ENCODE measurements around the gene STYK1. TPM values are rescaled to one million over a fixed set of nuclear protein-coding genes. Genes with fewer than 3 reads are reported as not detected.
A peak's percentile ranks its signal among the peaks of the same experiment; 100 is the strongest.

STYK1 gene, protein sequence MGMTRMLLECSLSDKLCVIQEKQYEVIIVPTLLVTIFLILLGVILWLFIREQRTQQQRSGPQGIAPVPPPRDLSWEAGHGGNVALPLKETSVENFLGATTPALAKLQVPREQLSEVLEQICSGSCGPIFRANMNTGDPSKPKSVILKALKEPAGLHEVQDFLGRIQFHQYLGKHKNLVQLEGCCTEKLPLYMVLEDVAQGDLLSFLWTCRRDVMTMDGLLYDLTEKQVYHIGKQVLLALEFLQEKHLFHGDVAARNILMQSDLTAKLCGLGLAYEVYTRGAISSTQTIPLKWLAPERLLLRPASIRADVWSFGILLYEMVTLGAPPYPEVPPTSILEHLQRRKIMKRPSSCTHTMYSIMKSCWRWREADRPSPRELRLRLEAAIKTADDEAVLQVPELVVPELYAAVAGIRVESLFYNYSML
- total RNA-seq = 0.53 and 6.8 TPM in 2 replicates

DNA sequence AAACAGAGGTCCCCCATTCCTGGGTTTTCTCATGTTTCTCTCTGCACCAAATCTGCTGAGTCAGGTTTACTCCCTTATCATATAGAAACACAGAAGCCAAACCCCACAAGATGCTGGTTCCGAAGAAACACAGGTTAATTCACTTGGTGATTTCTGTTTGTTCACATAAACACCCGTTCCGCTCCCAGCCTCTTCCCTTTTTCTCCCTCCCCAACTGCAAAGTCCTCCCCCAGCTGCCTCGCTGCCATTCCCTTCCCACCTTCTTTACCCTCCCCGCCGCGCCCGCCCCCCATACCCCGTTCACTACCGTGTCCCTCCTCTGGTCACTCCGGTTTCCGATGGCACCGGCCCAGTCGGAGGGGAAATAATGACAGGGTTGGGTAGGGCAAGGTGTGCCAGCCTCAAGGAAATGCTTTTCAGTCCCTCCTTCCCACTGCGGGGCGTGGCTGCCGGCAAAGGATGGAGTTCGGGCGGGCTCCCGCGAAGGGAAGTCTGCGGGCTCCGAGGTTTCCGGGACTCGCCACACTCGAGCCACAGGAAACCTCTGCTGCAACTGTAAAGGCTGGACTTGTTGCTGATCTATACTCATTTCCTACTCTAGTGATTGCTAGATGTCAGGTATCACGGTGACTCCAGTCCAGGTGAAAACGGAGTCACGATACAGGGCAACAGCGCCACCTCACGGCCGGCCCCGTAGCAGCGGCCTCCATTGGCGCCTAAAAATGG lies at the start of gene STYK1:
Gene STYK1 (minus strand): TSS at position 394 of the 726 bp plus-strand sequence. CDS start 39,434 bp downstream, outside the sequence.
- Histone ChIP-seq H3K4me3 (ENCODE audit: low read depth, low read length) (peak within 1 kb of the TSS; percentile 52), H3K27me3 (ENCODE audit: control insufficient read depth, insufficient read depth, low read length) (no peaks in the 10 kb centered on the region), H3K36me3 (ENCODE audit: control insufficient read depth, insufficient read depth, low read length) (no peaks in the 10 kb centered on the region)
- FAIRE-seq = peak; percentile 97
- TF ChIP-seq, protein P1, sequence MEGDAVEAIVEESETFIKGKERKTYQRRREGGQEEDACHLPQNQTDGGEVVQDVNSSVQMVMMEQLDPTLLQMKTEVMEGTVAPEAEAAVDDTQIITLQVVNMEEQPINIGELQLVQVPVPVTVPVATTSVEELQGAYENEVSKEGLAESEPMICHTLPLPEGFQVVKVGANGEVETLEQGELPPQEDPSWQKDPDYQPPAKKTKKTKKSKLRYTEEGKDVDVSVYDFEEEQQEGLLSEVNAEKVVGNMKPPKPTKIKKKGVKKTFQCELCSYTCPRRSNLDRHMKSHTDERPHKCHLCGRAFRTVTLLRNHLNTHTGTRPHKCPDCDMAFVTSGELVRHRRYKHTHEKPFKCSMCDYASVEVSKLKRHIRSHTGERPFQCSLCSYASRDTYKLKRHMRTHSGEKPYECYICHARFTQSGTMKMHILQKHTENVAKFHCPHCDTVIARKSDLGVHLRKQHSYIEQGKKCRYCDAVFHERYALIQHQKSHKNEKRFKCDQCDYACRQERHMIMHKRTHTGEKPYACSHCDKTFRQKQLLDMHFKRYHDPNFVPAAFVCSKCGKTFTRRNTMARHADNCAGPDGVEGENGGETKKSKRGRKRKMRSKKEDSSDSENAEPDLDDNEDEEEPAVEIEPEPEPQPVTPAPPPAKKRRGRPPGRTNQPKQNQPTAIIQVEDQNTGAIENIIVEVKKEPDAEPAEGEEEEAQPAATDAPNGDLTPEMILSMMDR (IDR thresholded peaks at IDR 0.05; ENCODE audit: insufficient read depth, low read length, severe bottlenecking) = peak; percentile 91
- DNase-seq (ENCODE audit: low read depth) = peak; percentile 85

DNA sequence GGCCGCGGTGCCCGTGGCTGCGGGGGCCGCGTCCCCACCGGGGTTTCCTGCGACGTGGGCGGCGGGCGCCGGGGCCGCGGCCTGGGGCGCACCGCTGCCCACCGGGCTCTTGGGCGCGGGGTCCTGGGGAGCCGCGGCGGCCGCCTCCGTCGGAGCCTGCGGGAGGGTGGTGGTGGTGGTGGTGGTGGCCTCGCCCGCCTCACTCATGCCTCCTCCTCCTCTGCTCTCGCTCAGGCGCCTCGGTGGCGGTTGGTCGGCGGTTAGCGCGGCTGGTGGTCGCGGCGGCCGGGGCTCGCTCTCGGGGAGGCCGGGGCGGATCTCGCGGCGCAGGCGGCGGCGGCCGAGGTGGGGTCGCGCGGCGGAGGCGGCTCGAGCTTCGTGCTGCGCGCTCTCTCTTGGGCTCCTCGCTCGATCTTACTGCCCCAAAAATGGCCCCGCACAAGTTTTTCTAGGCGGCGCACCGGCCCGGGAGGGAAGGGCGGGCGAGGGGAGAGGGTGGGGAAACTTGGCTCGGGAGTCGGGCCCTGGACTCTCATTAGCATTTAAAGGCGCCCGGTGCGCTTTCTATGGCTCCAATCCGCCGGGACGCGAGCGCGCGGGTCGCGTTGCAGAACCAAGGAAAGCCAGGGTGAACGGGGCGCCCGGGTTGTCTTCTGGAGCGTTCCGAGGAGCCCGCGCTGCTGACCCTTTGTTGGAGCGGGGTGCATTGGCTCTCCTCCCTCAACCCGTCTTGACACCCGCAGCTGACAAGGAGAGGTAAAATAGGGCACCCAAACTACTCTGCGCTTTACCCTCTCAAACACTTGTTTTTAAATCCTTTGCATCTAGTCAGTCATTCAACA lies 49.3 kb upstream of the STYK1 start, which contains the start of gene YBX3:
Gene YBX3 (minus strand): TSS at position 419 of the 842 bp plus-strand sequence. CDS start 212 bp downstream, at position 207.
- H3K4me3 ChIP-seq (ENCODE audit: low read depth, low read length) = peak within 1 kb of the TSS; percentile 67
- no peaks in the 10 kb centered on the region for H3K27me3 ChIP-seq (ENCODE audit: control insufficient read depth, insufficient read depth, low read length)
- no peak for FAIRE-seq
- DNase-seq (ENCODE audit: low read depth) = peak; percentile 62
- peaks cover 2% of the 10 kb centered on the region for H3K36me3 ChIP-seq (ENCODE audit: control insufficient read depth, insufficient read depth, low read length)
- TF ChIP-seq, protein P1 (IDR thresholded peaks at IDR 0.05; ENCODE audit: insufficient read depth, low read length, severe bottlenecking) = no peak

DNA sequence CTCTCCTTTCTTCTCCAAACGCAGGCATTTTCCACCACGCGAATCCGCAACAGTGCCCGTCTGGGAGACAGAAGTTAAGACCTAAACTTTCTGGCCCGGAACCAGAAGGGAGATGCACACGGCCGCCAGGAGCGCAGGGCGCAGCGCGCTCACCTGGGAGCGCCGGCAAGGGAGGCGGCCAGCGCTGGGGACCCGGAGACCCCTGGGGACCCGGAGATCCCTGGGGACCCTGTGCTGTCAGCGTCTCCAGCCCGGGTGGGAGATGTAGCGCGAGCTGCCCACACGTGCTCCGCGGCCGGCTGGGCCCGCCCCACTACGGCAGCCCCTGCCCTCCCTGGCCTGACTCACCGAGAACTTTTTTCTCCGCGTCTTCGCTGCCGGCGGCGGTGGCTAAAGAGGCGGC lies 48.7 kb upstream of the STYK1 start:
- Histone ChIP-seq H3K4me3 (ENCODE audit: low read depth, low read length) (peak overlapping the region; percentile 67), H3K27me3 (ENCODE audit: control insufficient read depth, insufficient read depth, low read length) (no peaks in the 10 kb centered on the region), H3K36me3 (ENCODE audit: control insufficient read depth, insufficient read depth, low read length) (peaks cover 2% of the 10 kb centered on the region)
- DNase-seq (ENCODE audit: low read depth) = peak; percentile 45
- FAIRE-seq = no peak
- TF ChIP-seq, protein P1 (IDR thresholded peaks at IDR 0.05; ENCODE audit: insufficient read depth, low read length, severe bottlenecking) = peak; percentile 37

DNA sequence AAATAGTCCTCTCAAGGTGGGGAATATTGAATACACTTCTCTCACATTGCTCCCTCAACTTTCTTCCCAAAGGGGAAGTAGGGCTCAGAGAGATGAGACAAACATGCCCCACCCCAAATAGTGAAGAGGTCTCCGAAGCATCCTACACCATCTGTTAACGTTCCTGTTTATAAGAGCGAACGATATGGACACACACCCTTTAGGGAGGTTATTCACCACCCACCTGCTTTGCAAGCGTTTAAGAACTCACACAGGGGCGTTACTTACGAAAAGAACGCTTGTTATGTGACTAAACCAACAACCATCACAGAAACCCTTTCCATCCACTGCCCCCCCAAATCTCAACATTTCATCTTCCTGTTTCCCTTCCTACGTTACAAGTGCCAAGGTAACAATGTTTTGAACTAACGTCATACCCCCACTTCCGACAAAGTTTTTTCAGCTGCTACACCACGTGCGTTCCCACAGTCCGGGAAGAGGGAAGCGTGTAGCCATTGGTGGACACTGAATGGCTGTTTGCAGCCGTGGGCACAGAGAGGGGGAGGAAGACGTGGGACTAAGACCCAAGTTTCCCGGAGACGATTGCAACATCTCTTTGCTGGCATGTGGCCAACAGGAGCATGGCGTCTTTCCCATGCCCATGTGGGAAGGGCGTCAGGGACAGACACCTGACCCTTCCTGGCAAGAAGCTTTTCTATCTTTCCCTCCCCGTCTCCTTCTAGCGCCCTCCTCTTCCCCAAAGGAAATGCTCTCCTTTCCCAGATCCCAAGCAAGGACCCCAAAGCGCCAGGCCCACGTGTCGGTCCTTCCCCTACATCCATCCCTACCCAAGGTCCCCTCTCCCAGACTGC lies 48.0 kb upstream of the STYK1 start:
- TF ChIP-seq, protein P1 (IDR thresholded peaks at IDR 0.05; ENCODE audit: insufficient read depth, low read length, severe bottlenecking) = no peak
- H3K4me3 ChIP-seq (ENCODE audit: low read depth, low read length) = peak overlapping the region; percentile 67
- DNase-seq (ENCODE audit: low read depth) (peak; percentile 98), FAIRE-seq (peak; percentile 94)
- no peaks in the 10 kb centered on the region for H3K27me3 ChIP-seq (ENCODE audit: control insufficient read depth, insufficient read depth, low read length)
- peaks cover 2% of the 10 kb centered on the region for H3K36me3 ChIP-seq (ENCODE audit: control insufficient read depth, insufficient read depth, low read length)

Data from bronchial epithelial cell (primary cell).